GM19397 (cell line): ENCODE measurements around the gene CDK5.

Experiments used
- ATAC-seq: cut with Tn5 transposase; IDR thresholded peaks from one replicate; pipeline ENCODE4 v1.9.1; 2021; ENCODE audit warnings: mild to moderate bottlenecking, moderate library complexity; ENCODE audit not compliant: unreplicated experiment

Gene CDK5

DNA sequence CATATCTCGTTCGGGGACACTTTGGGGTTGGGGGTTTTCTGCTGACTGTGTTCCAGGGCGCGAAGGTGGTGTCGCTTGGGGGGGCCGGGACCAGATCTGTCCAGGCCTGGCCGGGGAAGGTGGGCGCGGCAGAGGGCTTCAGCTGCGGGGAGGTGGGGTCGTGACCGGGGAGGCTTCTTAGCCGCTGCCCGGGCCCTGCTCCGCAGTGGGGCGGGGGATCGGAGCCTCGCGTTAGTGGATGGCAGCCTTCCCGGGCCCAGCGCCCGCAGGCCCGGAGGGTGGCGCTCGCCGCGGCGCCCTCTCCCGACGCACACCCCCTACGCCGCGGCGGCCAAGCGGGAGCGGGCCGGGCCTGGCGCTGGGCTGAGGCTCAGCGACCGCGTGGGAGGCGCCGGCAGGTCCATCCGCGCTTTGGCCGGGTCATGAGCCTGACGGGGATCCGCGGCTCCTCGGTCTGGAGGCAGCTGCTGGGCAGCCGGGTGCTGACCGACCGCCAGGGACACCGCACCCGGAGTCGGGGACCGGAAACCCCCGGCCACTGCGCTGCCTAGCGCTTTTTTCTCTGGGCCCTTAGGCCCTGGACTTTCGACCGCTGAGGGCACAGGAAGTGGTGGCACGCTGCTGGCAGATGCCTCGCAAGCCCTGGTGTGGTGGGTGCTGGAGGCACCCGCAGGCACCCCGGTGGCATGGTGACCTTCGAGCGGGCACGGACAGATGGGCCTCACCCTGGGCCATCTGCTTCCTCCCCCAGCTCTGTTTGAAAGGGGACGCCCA is 29.7 kb upstream of the CDK5 start:
- no peak for ATAC-seq

DNA sequence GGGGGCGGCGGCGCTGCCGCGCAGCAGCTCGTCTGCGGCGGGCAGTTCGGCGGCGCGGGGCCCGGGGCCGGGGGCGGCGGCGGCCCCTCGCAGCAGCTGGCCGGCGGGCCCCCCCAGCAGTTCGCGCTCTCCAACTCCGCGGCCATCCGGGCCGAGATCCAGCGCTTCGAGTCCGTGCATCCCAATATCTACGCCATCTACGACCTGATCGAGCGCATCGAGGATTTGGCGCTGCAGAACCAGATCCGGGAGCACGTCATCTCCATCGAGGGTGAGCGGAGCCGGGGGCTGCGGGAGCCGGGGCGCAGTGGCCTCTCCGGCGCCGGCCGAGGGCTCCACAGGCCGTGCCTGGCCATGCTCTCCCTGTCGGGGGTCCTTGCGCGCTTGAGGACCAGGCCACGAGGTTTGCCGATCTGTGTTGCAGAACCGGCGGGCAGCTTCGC is 29.1 kb upstream of the CDK5 start:
- ATAC-seq, result no peak

- peak; percentile 41 for ATAC-seq
Measured at GRCh38 chr7:151085691-151086620, 28.3 kb upstream of the CDK5 start, which contains the start of gene AGAP3. Gene AGAP3, plus strand, starts transcription at chr7:151086475. Its CDS starts 267 bp downstream, at chr7:151086742.

DNA sequence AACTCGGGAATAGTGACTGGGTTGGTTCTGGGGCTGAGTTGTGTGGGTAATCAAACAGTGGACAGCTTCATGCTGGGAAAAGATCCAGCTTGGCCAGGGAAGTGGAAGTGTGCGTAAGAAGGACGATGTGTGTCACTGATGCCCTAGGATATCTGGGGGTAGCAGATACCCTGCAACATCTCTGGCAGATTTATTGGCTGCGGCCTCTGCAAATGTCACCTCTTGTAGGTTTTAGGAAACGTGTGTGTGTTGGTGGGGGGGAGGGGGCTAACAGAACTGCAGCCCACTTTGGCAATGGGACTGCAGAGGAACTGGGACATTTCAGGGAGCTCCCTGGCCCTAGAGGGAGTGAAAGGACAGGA is 27.6 kb upstream of the CDK5 start:
- no peak for ATAC-seq

GRCh38 chr7:151083824-151084160 is 26.1 kb upstream of the CDK5 start:
- ATAC-seq, result no peak

GRCh38 chr7:151083071-151083823 is 25.6 kb upstream of the CDK5 start, which contains the start of gene TMUB1:
Gene TMUB1, minus strand, starts transcription at chr7:151083493. Its CDS starts 930 bp downstream, at chr7:151082563.
- peak; percentile 43 for ATAC-seq

DNA sequence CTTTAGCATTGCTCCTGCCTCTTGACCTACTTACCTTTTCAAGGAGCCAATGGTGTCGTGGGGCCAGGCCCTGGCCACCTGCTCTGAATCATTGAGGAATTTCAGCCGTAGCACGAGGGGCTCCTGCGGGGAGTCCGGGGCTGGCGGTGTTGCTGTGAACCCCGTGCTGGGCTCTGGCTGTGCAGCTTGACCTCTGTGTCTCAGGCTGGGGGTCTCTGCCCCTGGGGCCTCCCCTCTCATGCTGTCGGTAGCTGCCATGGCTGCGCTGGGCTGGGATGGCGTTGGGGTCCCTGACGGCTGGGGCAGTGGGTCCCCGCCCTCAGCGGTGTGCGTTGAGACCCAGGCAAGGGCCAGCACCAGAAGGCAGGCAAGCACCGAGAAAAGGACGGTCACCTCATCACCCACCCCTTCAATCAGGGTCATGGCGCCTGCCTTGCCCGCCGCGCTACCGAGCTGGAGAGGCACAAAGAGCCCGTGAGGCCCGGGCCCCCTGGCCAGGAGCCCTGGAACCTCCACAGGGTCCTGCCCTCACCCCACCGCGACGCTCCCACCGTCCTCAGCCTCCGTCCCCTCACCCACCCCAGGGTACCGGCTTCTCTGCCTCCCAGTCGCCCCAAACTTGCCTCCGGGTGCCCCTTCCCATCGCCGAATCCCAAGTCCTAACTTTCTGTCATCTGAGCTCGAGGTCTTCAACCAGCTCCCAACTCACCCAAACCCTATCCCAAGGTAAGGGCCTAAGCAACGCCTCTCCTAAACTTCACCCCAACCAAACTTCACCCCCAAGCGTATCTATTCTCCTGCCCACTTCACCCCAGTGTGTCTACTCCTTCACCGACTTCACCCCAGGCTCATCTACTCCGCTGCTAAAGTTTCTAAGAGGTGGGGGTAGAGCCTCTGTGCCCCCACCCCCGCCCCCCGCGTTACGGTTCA is 24.7 kb upstream of the CDK5 start:
- ATAC-seq, result no peak

DNA sequence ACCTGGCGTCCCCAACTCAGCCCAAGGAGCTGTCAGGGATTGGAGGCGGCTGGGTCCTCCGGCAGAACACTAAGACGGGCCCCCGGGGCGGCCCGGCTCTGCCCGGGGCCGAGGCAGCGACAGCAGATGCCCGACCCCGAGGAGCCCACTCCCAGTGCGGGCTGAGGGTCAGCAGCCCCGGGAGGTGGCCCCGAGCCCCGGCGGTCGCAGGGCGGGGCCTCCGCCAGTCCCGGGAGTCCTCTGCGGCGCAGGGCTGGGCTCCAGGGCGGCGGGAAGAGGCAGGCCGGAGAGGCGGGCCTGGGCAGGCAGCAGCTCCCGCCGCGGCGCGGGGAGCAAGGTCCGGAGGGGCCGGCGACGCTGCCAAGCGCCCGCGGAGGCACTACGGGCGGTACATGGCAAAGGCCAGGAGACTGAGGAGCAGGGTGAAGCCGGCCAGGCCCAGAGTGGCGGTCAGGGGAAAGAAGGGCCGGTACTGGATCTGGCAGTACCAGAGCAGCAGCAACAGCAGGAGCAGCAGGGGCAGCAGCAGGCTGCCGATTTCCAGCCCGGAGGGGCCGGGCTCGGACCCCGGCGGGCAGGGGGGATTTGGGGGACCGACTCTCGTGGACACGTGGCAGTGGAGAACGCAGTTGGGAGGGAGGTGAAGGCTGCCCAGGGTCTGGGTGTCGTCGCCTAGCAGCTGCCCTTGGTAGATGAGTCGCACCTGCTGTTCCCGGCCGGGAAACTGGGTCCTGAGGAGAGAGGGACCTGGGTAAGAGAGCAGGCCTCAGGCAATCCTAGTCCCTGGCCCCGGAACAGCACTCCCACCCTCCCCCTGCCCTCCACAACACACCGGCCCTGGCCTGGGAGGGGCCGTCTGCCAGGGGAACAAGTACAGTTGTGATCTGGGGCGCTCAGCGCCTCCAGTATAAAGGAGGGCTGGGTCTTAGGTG is 23.7 kb upstream of the CDK5 start:
- no peak for ATAC-seq

GRCh38 chr7:151080522-151081169 is 22.9 kb upstream of the CDK5 start, which contains the start of gene FASTK:
Gene FASTK, minus strand, starts transcription at chr7:151080809. Its CDS starts 43 bp downstream, at chr7:151080766.
- peak; percentile 70 for ATAC-seq

DNA sequence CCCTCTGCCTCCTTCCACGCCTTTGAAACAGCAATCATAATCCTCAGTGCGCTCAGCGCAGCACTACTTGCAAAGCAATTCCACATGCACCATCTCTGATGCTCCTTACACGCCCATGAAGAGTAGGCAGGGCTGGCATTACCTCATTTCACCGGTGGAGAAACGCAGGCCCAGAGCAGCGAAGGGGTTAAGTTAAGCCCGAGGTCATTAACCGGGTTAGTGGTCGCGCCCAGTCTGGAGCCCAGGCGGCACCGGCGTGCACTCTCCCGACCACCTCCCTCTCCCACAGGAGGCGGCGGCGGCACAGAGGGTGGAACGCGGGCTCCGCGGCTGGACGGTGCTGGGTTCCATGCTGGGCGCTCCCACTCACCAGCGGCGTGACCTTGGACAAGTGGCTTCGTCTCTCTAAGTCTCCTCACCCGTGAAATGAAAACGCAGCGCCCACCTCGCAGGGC is 22.4 kb upstream of the CDK5 start:
- peak; percentile 4 for ATAC-seq

- no peak for ATAC-seq
Measured at GRCh38 chr7:151079199-151079910, 21.7 kb upstream of the CDK5 start.

- ATAC-seq, result no peak
Measured at GRCh38 chr7:151078233-151079040, 20.7 kb upstream of the CDK5 start.

- ATAC-seq, result no peak
Measured at GRCh38 chr7:151077705-151078232, 20.1 kb upstream of the CDK5 start.

DNA sequence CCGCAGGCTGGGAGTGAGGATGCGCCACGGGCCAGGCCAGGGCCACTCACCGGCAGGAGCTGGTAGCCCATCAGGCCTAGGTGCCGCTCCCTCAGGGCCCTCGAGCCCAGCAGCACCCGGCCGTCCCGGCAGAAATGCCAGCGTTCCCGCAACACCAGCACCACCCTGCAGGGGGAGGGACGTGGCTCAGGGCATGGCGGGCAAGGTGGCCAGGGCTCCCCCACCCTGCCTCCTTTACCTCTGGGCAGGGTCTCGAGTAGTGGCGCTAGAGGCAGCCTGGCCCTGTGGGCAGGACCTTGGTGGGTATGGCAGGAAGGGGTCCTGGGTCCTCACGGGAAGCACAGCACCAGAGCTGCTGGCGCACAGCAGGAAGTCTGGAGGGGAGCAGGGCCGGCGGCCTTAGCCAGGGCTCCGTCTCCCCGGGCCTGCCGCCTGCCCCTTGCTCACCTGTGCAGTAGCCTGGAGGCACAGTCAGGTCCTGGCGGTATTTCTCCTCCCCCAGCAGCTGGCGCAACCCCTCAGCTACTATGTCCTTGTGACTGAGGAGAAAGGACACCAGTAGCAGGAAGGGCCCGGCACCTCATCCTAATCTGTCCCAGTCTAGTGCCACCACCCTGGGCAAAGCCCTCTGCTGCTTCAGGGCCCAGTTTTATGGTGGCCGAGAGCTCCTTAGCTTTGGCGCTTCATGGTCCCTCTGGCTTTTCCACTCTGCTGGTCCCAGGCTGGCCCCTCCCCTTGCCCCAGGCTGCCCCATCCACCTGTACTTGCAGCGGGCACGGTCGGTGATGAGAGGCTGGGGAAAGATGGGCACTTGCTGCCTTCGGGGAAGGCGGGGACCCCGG is 19.4 kb upstream of the CDK5 start:
- no peak for ATAC-seq

- no peak for ATAC-seq
Measured at GRCh38 chr7:151075978-151076426, 18.3 kb upstream of the CDK5 start.

- ATAC-seq, result no peak
Measured at GRCh38 chr7:151075662-151075971, 17.9 kb upstream of the CDK5 start.
